Skeletal muscle tissue (tissue), 4 donors: ENCODE data around the gene CD28. TPM values are rescaled to one million over a fixed set of nuclear protein-coding genes. Genes with fewer than 3 reads are reported as not detected.

Source experiments
- H3K27ac ChIP-seq: one replicate; pipeline ENCODE4 v1.7.0; 2013; ENCODE audit warnings: mild to moderate bottlenecking, low read depth, low read length, inconsistent platforms
- H3K27me3 ChIP-seq, 3 donors: one replicate each; pipeline ENCODE4 v1.7.0; 2013; ENCODE audit warnings: low read length in 3 of 3; ENCODE audit not compliant: control insufficient read depth in 3 of 3, insufficient read depth in 3 of 3
- H3K36me3 ChIP-seq, 3 donors: one replicate each; pipeline ENCODE4 v1.7.0; 2013; ENCODE audit warnings: low read length in 3 of 3; ENCODE audit not compliant: control insufficient read depth in 3 of 3, insufficient read depth in 3 of 3
- H3K4me1 ChIP-seq, 3 donors: one replicate each; pipeline ENCODE4 v1.7.0; 2013; ENCODE audit warnings: low read length in 3 of 3, mild to moderate bottlenecking in 3 of 3; ENCODE audit not compliant: control insufficient read depth in 3 of 3, insufficient read depth in 3 of 3
- H3K4me3 ChIP-seq, 3 donors: one replicate each; pipeline ENCODE4 v1.7.0; 2013; ENCODE audit warnings: low read length in 3 of 3
- H3K9ac ChIP-seq, 3 donors: one replicate each; pipeline ENCODE4 v1.7.0; 2013; ENCODE audit warnings: low read length in 3 of 3, mild to moderate bottlenecking in 3 of 3, moderate library complexity in 2 of 3, low read depth in 1 of 3
- H3K9me3 ChIP-seq, 3 donors: one replicate each; pipeline ENCODE4 v1.7.0; 2013; ENCODE audit warnings: low read length in 3 of 3; ENCODE audit not compliant: control insufficient read depth in 3 of 3
- total RNA-seq: library from RNA; depleted of rRNA; stranded (reverse); fragments of >200 nt; gene quantifications from one replicate; pipeline ENCODE4 v1.2.3, GENCODE V29; 2014
- donor health status: Osteomylitis.

The CD28 gene
- total RNA-seq, 1 donor from 2014 or later, result 4.2 TPM

DNA sequence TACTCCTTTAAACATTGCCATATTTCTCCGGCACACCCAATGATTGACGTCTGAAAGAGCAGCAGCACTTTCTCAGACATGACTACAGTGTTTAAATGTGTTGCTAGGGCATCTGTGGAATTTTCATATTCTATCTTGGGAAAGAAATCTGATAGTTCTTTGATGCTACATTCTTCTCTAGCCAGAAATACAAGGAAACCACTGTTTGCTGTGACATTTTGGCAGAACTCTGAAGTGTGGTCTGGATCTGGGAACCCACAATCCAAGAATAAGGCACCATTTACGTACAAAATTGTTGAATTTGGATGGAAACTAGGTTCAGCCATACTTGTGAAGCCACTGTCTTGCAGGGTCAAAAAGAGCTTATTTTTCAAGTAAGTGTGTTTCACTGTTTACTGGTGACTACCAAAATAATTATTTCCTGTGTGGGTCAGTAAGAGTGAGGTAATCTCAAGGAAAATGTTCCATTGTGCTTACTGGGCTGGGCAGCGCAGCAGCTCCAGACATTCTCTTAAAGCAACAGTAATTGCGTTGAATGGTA is 21.3 kb upstream of the CD28 start:
- peak overlapping the region; percentile 80 for H3K27ac ChIP-seq
- H3K36me3 ChIP-seq, result no peaks in the 10 kb centered on the region
- no peaks in the 10 kb centered on the region for H3K9me3 ChIP-seq
- H3K4me3 ChIP-seq, result no peak overlapping the region
- H3K4me1 ChIP-seq, result peaks cover 56 to 66% (median 64%) of the 10 kb centered on the region in 3 donors
- no peaks in the 10 kb centered on the region for H3K27me3 ChIP-seq
- H3K9ac ChIP-seq, result no peak overlapping the region

DNA sequence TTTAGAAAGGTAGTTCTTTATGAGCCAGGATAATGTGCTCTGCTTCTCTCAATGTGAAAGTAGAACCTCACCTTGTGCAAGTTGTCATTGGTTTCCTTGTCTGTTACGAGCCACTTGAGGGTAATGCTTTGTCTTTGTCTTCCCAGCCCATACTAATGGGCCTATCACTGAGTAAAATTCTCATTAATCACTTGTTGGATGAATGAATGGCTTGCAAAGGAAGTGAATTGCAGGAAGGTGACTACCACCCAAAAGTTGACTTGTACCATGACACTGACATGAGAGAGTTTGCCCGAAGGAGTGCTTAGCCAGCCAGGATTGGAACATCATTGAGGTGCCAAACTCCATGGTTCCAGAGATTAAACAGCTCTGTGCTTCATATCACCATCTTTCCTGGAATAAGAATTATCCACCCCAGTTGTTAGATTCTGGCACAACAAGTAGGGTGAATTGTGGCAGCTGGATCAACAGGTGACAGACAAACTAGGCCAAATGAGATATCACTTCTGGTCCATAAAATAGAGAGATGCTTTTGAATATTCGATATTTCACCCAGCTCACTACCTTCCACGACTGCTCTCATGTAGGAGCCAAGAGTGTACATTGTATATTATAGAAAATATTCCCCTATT is 20.5 kb upstream of the CD28 start:
- Histone ChIP-seq H3K4me1 (peaks cover 60 to 72% (median 70%) of the 10 kb centered on the region in 3 donors), H3K27ac (peak overlapping the region; percentile 80), H3K4me3 (peak overlapping the region in 1 of 3 donors; percentile 11), H3K27me3 (no peaks in the 10 kb centered on the region), H3K9ac (no peak overlapping the region), H3K9me3 (no peaks in the 10 kb centered on the region), H3K36me3 (no peaks in the 10 kb centered on the region)

DNA sequence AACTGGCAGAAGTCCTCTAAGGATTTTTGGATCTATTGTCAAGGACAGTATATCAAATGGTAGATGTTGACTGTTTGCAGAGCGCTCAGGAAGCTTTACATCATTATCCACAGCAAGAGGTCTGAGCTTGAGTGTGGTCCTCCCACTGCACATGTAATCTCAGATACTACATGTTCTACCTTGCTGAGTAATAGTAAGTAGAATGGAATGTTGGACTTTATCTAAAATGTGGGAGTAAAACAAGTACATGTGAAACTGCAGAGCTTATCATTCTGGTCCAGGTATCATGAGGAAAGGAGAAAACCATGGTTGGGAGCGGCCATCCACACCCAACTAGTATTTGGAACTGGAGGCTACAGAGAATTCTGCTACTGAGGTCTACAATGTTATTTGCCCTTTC is 19.3 kb upstream of the CD28 start:
- H3K36me3 ChIP-seq, result no peaks in the 10 kb centered on the region
- H3K27me3 ChIP-seq, result no peaks in the 10 kb centered on the region
- H3K27ac ChIP-seq, result peak overlapping the region; percentile 6
- H3K9me3 ChIP-seq, result no peaks in the 10 kb centered on the region
- H3K4me3 ChIP-seq, result no peak overlapping the region
- no peak overlapping the region for H3K9ac ChIP-seq
- H3K4me1 ChIP-seq, result peaks cover 58 to 71% (median 68%) of the 10 kb centered on the region in 3 donors

DNA sequence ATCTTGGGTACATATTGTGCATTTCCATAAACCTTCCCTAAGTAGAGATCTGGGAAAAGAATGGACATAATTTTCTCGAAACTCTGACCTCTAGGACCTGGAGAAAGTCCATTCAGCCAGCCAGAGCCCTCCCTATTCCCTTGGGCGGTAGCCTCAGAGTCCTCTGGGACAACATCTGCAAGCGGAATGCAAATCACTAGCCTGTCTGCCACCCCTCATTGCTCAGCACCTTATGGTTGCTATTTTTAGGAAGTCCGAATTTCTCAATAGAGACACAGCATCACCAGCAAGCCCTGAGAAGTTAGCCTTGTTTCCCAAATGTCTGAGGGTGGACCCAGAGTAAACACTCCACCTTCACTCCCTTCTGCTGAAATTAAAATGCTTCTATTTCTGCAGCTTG is 17.6 kb upstream of the CD28 start:
- no peaks in the 10 kb centered on the region for H3K36me3 ChIP-seq
- no peaks in the 10 kb centered on the region for H3K27me3 ChIP-seq
- no peak overlapping the region for H3K4me3 ChIP-seq
- peak overlapping the region; percentile 45 for H3K27ac ChIP-seq
- peaks cover 46 to 59% (median 58%) of the 10 kb centered on the region in 3 donors for H3K4me1 ChIP-seq
- H3K9ac ChIP-seq, result no peak overlapping the region
- no peaks in the 10 kb centered on the region for H3K9me3 ChIP-seq

DNA sequence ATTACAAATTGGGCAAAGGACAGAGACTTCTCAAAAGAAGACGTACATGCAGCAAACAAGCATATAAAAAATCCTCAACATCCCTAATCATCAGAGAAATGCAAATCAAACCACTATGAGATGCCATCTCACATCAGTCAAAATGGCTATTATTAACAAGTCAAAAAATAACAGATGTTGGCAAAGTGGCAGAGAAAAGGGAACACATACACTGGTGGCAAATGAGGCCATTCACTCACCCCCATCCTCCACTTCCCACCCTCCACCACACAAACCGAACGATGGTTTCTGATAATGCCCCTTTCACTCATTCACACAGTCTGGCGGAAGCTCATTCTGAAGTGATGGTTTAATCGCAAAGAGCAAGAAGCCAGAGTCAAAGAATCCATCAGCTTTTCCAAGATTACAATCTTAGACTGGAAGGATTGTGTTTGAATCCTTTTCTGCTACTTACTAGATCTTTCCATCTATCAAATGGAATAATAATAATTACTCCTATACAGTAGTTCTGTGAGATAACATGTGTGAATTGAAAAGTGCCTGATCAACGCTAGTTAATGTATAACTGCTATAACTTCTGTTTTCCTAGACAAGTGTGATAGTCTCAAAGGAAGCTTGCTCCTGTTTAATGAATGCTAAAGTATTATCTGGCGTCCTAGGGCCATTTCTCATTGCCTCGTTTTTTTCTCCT is 16.9 kb upstream of the CD28 start:
- Histone ChIP-seq H3K36me3 (no peaks in the 10 kb centered on the region), H3K9ac (no peak overlapping the region), H3K4me1 (peaks cover 40 to 52% (median 51%) of the 10 kb centered on the region in 3 donors), H3K4me3 (no peak overlapping the region), H3K27ac (peak overlapping the region; percentile 34), H3K27me3 (no peaks in the 10 kb centered on the region), H3K9me3 (no peaks in the 10 kb centered on the region)

DNA sequence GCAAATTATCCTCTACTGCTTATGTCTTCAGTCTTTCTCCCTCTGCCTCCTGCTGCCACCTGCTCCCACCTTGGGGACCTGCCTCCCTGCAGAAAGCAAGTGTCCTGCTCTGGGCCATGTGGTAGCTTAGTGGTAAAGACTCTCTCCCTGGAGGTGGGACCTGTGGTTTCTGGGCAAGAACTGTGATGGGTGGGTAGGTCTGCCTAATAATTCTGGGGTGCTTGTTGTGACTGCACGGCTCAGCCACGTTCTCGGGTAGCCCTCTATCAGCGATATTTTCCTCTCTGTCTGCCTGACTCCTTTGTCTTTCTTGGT is 16.4 kb upstream of the CD28 start:
- Histone ChIP-seq H3K27ac (peak overlapping the region; percentile 34), H3K9ac (no peak overlapping the region), H3K4me3 (no peak overlapping the region), H3K4me1 (peaks cover 35 to 47% (median 46%) of the 10 kb centered on the region in 3 donors), H3K27me3 (no peaks in the 10 kb centered on the region), H3K9me3 (no peaks in the 10 kb centered on the region), H3K36me3 (no peaks in the 10 kb centered on the region)

DNA sequence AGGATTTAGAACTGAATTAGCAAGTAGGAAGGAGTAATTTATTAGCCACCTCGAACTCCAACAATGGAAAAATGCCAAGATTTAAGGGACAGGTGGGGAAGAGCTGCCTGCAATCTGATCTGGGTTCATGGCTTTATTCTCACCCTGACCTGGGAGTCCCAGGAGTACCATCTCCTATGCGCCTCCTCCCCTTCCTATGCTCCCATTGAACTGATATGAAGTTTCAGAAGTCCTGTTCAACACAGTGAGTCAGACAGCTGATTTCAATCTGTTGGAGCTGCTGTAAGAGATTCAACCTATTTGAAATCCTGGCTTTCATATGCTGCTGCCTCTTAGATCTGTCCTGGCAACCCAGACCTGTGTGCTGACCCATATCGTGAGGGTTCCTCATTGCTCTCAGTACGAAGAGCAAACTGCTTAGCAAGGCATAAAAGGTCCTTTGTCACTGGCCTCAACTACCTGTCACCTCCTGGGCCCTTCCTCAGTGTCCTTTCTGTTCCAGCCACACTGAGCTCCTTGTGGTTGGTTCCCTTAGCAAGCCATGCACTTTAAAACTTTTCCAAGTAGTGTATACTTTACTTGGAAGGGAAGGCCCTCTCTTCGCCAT is 15.9 kb upstream of the CD28 start:
- Histone ChIP-seq H3K36me3 (no peaks in the 10 kb centered on the region), H3K4me3 (no peak overlapping the region), H3K9me3 (no peaks in the 10 kb centered on the region), H3K9ac (no peak overlapping the region), H3K27ac (peak overlapping the region; percentile 34), H3K27me3 (no peaks in the 10 kb centered on the region), H3K4me1 (peaks cover 32 to 42% (median 41%) of the 10 kb centered on the region in 3 donors)

DNA sequence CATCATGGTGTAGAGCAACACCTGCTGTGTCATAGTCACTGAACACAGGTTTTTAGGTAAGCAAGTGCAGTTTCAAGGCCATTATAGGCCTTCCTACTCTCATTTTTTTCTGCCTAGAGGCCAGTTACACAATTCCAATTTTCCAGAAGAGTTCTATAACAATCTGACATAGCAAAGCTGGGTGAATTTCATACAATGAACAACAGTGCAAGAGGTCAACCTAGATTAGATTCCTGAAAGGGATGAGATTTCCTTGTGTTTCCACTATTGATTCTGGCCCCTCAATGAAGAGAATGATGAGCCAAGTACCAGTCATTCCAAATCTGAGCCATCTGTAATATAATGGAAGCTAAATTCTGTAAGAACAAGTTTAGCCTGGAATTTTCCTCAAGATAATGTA is 15.3 kb upstream of the CD28 start:
- H3K4me1 ChIP-seq, result peaks cover 26 to 38% (median 36%) of the 10 kb centered on the region in 3 donors
- H3K27ac ChIP-seq, result peak overlapping the region; percentile 34
- H3K27me3 ChIP-seq, result no peaks in the 10 kb centered on the region
- H3K9ac ChIP-seq, result no peak overlapping the region
- H3K9me3 ChIP-seq, result no peaks in the 10 kb centered on the region
- no peaks in the 10 kb centered on the region for H3K36me3 ChIP-seq
- H3K4me3 ChIP-seq, result no peak overlapping the region

DNA sequence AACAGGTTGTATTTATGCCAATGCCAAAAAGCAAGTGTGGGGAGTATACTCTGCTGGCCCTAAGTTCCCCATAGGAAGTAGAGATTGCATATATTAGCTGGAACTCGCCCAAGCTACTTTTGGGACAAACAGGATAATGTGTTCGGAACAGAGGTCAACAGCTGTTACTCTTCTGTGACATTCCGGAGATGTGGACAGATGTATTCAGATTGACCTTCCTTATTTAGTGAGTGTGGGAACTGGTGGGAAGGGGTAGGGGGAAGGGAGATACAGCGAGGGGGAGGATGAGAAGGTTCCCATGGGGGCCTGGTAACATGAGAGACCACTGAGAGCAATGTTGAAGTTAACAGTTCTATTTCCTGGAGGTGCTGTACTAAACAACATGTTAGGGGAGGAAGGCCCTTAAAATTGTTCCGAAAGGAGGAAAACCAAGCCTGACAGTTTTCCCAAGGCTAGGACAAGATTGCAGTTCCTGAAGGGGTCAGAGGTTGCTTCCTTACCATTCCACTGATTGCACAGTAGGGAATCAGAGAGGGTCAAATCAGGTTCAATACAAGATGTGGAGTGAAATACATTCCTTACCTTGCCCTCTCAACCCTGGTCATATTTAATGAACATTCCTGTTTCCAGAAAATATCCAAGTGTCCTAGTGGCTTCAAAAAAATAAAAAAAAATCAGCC is 14.3 kb upstream of the CD28 start:
- Histone ChIP-seq H3K9ac (no peak overlapping the region), H3K4me3 (no peak overlapping the region), H3K9me3 (no peaks in the 10 kb centered on the region), H3K4me1 (peaks cover 23 to 36% (median 34%) of the 10 kb centered on the region in 3 donors), H3K27me3 (no peaks in the 10 kb centered on the region), H3K27ac (peak overlapping the region; percentile 1), H3K36me3 (no peaks in the 10 kb centered on the region)
